Fibroblast of peridontal ligament (primary cell): ENCODE data around the gene CRACDL.
A peak's percentile ranks its signal among the peaks of the same experiment; 100 is the strongest.

Source experiments
- DNase-seq: peaks from one replicate; pipeline ENCODE4 v3.0.0-alpha.2; 2010; ENCODE audit errors: extremely low read depth

CRACDL gene

GRCh38 chr2:98924910-98925309 is 11.1 kb downstream of the CRACDL start:
- no peak for DNase-seq

DNA sequence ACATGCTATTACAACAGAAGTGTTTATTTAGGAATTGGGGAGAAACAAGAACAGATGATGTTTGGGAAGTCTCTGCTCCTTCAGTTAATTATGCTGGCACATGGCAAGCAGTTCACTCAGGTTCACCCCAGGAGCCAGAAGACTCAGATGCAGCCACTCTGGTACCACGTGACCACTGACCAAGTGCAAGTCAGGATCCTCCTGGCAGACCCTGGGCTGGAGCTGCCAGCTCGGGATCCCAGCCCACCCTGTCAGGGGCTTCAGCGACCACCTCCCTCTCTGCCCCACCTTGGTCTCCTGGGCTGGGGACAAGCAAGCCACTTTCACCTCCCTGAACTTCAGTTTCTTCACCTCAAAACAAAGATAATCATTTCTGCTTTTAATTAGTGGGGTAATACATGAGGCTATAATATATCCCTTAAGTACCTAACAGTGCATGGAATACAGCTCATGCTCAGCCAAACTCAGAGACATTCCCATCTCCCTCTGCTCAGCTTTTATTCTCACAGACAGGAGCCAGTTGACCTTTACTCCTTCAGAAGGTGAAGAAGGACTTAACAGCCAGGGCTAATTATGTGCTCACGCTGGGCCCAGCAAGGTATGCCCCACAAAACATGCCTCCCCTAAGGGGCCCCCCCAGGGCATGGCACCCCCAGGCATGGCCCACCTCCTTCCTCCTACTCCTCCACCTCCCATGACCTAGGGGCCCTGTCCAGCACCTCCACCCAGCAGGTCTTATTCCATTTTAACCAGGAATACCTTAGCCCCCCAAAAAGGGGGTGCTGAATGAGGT is 11.8 kb downstream of the CRACDL start:
- no peak for DNase-seq

DNA sequence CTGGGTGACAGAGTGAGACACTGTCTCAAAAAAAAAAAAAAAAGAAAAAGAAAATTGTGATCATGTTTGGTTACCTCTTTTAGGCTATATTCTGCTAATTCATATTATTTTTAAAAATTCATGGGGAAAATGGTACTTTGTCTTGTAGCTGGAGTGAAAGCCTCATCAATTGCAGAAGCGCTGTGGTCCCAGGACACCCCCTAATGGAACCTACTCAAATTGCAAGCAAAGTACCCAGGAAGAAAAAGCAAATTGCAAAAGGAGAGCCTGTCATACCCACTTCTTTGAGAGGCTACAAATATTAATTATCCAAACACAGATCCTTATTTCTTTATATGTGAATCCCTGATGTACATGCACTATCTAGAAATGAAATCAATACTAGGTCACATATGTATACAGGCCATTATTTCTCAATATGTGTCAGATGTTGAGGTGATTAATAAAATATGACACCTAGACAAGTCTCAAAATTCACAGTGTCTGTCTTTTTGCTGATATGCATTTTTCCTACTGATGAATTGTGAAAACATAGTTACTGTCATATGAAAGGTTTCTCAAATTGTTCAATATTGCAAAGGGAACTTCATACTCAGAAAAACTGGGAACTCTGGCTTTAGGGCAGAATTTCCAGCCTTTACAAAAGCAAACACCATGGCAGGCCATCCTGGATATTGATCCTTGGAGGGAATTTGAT is 12.6 kb downstream of the CRACDL start:
- no peak for DNase-seq

- DNase-seq = no peak
Observed at GRCh38 chr2:98921062-98921461, 15.0 kb downstream of the CRACDL start.

DNA sequence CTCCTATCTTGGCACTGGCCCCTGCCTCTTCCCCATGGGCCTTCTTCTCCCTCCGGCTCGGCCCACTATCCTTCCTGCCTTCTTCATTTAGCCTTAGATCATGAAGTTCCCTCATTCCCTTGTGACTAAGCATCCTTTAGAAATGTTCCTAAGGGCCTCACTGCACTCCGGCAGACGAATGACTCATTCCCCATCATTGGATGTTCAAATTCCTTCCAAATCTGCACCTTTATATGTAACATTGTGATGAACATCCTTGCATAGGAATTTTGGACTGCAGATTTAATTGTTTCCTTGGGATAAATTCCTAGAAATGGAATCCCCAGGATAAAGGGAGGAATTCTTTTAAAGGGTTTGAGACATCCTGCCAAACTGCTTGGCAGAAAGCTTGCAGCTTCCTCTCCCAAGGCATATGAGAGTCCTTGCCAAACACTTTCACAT is 19.0 kb downstream of the CRACDL start:
- DNase-seq = peak; percentile 70

DNA sequence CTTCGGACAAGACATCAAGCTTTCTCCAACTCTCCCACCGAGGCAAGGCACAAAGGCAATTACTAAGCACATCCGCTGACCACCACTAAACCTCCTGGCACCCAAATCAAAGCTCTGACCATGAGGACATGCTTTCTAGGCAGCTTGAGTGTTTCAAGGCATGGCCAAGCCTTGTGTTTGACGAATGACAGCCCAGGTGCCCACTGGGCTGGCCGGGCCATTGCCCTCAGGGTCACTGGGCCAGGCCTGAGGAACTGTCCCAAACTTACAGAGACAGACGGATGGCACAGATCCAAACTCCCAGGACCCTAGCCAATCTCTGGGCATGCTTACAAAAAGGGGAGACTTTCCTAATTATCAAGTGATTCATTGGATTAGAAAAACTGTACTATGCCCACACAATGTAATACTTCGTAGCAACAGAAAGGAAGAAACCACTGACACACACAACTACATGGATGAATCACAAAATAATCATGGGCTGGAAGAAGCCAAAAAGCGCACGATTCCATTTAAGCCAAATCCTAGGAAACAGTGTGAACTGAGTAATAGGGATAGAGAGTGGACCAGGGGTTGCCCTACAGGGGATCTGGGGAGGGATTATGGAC is 20.2 kb downstream of the CRACDL start:
- DNase-seq = peak; percentile 68

DNA sequence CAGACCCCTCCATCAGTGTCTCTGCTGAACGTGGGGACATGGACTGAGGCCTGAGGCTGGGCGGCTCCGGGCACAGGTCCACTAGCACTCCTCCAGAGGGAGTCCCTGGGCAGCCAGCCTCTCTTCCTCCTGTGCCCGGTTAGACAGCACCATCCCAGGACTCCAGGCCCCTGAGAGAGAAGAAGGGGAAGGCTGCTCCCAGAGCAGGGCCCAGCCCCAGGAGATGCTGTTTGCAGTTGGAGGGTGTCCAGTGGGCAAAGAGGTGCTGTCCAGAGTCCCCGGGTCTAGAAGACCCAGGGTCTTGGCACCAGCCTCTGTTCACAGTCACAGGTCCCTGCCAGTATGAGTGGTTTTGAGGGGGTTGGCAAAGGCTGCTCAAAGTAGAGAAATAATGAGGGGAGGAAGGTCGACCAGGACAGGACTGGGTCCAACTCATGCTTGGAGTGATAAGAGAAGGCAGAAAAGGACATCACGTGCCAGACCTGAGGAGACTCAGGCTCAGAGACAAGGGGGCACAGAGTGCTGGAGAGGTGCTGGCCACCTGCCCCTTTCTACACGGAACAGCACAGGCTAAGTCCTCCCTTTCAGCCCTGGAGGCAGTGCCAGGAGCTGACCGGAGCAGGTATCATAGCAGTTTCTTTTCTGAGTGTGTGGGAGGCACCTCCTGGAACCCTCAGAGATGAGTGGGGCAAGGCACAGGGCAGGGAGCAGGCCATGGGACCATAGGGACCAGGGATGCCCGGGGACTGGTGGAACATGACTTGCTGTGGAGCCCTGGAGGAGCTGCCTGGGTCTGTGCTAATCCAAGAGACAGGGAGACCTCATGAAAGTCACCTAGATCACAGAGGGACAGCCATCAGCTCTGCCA is 21.1 kb downstream of the CRACDL start:
- no peak for DNase-seq

DNA sequence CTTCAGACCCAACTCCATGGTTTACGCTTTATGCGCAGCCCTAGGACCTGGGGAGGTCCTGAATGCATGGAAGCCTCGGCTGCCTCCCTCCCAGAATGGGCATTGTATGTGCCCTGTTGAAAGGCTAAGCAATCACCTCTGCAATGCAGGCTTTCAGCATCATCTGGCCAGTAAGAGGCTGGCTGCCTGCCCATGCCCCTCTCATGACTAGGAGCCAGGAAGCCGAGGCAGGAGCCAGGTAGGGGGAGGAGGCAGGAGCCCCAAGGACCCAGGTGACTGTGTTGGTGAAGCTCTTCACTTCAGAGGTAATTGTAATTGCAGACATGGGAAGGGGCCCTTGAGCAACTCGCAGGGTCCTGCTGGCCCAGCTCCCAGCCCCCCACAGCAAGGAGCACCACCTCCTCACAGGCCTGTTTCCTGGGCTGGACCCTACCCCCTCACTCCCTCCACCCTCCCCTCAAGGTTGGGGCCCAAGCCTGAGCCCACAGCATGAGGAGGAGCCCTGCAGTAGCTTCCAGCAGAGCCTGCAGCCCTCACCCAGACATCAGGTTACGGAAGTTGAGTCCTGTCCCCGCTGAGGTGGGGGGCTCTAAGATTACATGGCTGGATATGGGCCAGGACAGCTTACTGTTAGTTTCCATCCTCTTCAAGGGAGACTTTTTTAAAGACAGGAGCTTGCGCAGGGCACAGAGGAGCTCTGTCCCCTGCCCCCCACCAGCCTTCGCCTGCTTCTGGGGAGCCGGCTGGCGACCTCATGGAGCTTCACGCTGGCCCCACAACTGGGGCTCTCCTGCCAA is 21.9 kb downstream of the CRACDL start:
- no peak for DNase-seq

DNA sequence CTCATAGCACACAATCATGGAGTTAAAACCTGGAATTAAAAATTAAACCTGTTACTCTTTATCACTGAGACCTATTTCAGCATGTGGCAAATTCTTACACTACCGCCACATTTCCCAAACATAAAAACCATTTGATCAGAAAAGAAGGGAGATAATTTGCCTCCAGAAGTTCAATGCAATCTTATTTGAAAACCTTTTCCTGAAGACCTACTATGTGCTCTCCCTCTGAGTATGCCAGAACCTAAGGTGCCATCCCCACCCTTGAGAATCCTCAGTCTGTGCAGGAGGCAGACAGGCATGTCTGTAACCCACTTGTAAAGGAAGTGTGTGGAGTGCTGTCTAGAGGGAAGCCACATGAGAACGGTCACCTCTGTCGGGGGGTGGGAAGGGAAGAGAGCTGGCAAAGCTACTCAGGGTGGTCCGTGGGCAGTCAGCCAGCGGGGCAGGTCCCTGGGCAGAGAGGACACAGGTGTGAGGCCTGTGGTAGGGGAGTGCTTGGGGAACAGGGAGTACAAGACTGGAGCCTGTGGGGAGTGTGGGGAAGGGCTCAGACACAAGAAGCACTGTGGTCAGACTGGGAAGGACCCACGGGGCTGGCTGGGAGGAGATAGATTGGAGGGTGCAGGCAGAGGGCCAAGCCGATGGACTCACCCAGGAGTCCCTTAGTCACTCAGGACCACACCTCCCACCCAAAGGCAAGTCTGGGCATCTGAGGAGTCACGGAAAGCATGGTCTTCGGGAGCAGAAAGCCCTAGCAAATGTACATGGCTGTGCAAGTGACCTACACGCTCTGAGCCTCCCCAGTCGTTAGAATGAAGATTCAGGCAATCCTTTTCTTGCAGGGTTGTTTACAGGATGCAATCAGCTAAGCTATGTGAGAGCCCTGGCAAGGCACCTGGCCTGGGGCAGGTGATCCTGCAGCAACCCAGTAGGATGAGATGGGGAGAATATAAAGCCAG is 22.8 kb downstream of the CRACDL start:
- DNase-seq = no peak

- DNase-seq = peak; percentile 80
Observed at GRCh38 chr2:98912221-98912851, 23.7 kb downstream of the CRACDL start.

DNA sequence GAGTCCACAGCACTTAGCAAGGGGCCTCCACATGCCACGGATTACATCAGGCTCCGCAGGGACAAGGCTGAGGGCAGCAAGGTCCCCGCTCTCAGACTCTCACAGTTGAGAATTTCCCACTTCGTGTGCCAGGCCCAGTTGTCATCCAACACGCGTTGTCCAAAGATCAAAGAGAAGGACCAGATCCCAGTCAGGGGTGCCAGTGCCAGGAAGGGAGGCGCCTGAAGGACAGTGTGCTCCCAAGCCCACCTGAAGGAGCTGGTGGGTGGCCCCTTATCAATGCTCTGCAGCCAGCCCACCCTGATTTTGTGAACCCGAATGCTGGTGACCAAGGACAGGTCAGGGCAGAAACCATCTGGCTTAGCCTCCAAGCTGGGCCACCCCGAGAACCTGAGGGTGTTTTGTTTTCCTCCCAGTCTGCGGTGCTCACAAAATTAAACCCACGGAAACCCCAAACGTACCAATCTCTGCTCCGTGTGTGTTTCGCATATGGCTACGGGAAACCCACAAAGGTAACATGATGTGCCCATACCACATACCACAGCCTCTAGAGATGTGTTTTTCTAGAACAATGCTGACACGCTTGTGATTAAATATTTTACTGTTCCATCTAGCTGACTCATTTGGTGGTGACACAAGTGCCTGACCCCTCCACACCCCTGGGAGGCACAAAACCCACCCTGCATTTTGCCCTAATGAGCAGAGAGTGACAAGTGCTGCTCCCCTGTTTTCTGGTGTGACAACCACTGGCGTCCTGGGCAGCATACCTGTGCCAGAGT is 24.5 kb downstream of the CRACDL start:
- DNase-seq = no peak

DNA sequence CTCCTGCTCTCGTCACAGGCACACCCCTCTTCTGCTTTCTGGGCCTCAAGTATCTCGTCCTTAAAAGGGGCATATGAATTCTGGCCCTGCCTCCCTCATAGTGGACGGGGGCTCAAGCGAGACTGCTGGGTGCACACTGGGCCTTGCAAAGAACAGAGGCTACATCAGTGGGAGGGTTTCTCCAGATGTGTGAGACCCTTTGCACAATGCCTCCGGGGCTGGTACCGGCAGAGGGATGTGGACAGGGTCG is 25.0 kb downstream of the CRACDL start:
- DNase-seq = no peak

DNA sequence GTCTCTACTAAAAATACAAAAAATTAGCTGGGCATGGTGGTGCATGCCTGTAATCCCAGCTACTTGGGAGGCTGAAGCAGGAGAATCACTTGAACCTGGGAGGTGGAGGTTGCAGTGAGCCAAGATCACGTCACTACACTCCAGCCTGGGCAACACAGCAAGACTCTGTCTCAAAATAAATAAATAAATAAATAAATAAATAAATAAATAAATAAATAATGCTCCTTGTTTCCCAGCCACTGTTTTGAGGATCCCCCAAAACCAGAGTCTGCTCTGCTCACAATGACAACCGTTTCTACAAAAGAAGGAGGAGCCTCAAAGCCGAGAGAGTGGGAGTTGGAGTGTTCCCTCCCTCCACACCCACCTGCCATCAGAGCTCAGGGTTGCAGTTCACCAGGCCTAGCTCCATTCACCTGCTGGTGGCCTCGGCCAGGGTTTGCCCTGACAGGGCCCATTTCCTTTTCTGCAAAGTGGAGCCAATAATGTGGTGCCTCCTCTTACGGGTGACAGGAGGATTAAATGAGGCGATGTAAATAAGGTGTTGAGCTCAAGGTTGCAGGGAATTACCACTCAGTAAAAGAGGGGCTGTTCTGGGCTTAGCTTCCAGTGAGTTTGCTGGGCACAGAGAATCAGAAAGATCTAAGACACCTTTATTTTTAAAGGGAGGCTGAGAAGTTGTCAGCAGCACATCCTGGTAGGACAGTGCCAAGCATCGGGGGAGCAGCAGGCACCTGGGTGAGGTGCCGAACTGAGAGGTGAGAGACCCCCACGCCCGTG is 25.5 kb downstream of the CRACDL start:
- DNase-seq = no peak

GRCh38 chr2:98909317-98910211 is 26.5 kb downstream of the CRACDL start:
- peak; percentile 62 for DNase-seq

- DNase-seq = peak; percentile 47
Observed at GRCh38 chr2:98908931-98909316, 27.1 kb downstream of the CRACDL start.

- no peak for DNase-seq
Observed at GRCh38 chr2:98907966-98908905, 27.8 kb downstream of the CRACDL start.
